Measurements from ENCODE around the gene IZUMO1.

- TF ChIP-seq CTCF (IDR thresholded peaks at IDR 0.05) (no peak), POLR2A (IDR thresholded peaks at IDR 0.05; ENCODE audit: low read depth) (no peak), POLR2AphosphoS5 (IDR thresholded peaks at IDR 0.05) (no peak)
Measured at GRCh38 chr19:48735031-48735615, 11.6 kb downstream of the IZUMO1 start.

All from esophagus muscularis mucosa (tissue), 3 donors.